ENCODE results near the gene SPP1.

SPP1 gene

GRCh38 chr4:87949961-87950360 lies 25.6 kb upstream of the SPP1 start:
- no peak for DNase-seq
- no peak for TF ChIP-seq CTCF (IDR thresholded peaks at IDR 0.05; ENCODE audit: low read depth, low read length)
- H3K9me3 ChIP-seq: no peaks in the 10 kb centered on the region
- H3K4me3 ChIP-seq (ENCODE audit: low read depth, low read length): no peak overlapping the region
- no peaks in the 10 kb centered on the region for H3K4me1 ChIP-seq
- H3K27me3 ChIP-seq: 0 out of 2 replicates have a peak, but pooled peaks cover 2% of the 10 kb centered on the region
- H3K36me3 ChIP-seq: no peaks in the 10 kb centered on the region

GRCh38 chr4:87950493-87950892 lies 25.0 kb upstream of the SPP1 start:
- Histone ChIP-seq H3K36me3 (no peaks in the 10 kb centered on the region), H3K4me1 (no peaks in the 10 kb centered on the region), H3K27me3 (0 out of 2 replicates have a peak, but pooled peaks cover 2% of the 10 kb centered on the region), H3K4me3 (ENCODE audit: low read depth, low read length) (no peak overlapping the region), H3K9me3 (no peaks in the 10 kb centered on the region)
- no peak for TF ChIP-seq CTCF (IDR thresholded peaks at IDR 0.05; ENCODE audit: low read depth, low read length)
- no peak for DNase-seq

GRCh38 chr4:87950936-87951511 lies 24.5 kb upstream of the SPP1 start:
- Histone ChIP-seq H3K27me3 (peaks cover 5% of the 10 kb centered on the region; the same call in 1 of the 2 replicates), H3K9me3 (no peaks in the 10 kb centered on the region), H3K36me3 (no peaks in the 10 kb centered on the region), H3K4me3 (ENCODE audit: low read depth, low read length) (no peak overlapping the region), H3K4me1 (no peaks in the 10 kb centered on the region)
- no peak for DNase-seq
- no peak for TF ChIP-seq CTCF (IDR thresholded peaks at IDR 0.05; ENCODE audit: low read depth, low read length)

GRCh38 chr4:87953826-87954225 lies 21.7 kb upstream of the SPP1 start:
- Histone ChIP-seq H3K9me3 (no peaks in the 10 kb centered on the region), H3K4me1 (no peaks in the 10 kb centered on the region), H3K36me3 (no peaks in the 10 kb centered on the region), H3K4me3 (ENCODE audit: low read depth, low read length) (no peak overlapping the region), H3K27me3 (peaks cover 7% of the 10 kb centered on the region; the same call in 1 of the 2 replicates)
- no peak for TF ChIP-seq CTCF (IDR thresholded peaks at IDR 0.05; ENCODE audit: low read depth, low read length)
- no peak for DNase-seq

GRCh38 chr4:87956501-87956900 lies 19.0 kb upstream of the SPP1 start:
- no peaks in the 10 kb centered on the region for H3K4me1 ChIP-seq
- H3K9me3 ChIP-seq: no peaks in the 10 kb centered on the region
- no peak for TF ChIP-seq CTCF (IDR thresholded peaks at IDR 0.05; ENCODE audit: low read depth, low read length)
- H3K27me3 ChIP-seq: peaks cover 10% of the 10 kb centered on the region; the same call in 1 of the 2 replicates
- no peaks in the 10 kb centered on the region for H3K36me3 ChIP-seq
- DNase-seq: no peak
- no peak overlapping the region for H3K4me3 ChIP-seq (ENCODE audit: low read depth, low read length)

GRCh38 chr4:87957061-87957460 lies 18.5 kb upstream of the SPP1 start:
- H3K4me3 ChIP-seq (ENCODE audit: low read depth, low read length): no peak overlapping the region
- H3K27me3 ChIP-seq: peaks cover 10% of the 10 kb centered on the region; the same call in 1 of the 2 replicates
- H3K4me1 ChIP-seq: no peaks in the 10 kb centered on the region
- no peak for DNase-seq
- no peaks in the 10 kb centered on the region for H3K36me3 ChIP-seq
- H3K9me3 ChIP-seq: no peaks in the 10 kb centered on the region
- TF ChIP-seq CTCF (IDR thresholded peaks at IDR 0.05; ENCODE audit: low read depth, low read length): no peak
